ENCODE measurements around the gene SPSB2.

GRCh38 chr12:6916426-6917200, 43.5 kb upstream of the SPSB2 start:
- no peak for TF ChIP-seq CTCF (IDR thresholded peaks at IDR 0.05)
- TF ChIP-seq POLR2AphosphoS5 (IDR thresholded peaks at IDR 0.05): no peak
- TF ChIP-seq EP300 (IDR thresholded peaks at IDR 0.05): no peak
- no peak for TF ChIP-seq POLR2A (IDR thresholded peaks at IDR 0.05)
